ENCODE measurements around the gene RBM39. TPM values are rescaled to one million over a fixed set of nuclear protein-coding genes. Genes with fewer than 3 reads are reported as not detected.
A peak's percentile ranks its signal among the peaks of the same experiment; 100 is the strongest.

RBM39 gene
- total and polyA plus RNA-seq, 9 of the 15 experiments (the other 6 are each of a cell fraction or from before 2014, with no cell fraction given): 143 to 319 (median 228) TPM

- TF ChIP-seq NR2C1 (IDR thresholded peaks at IDR 0.05): 0 out of 2 replicates have a peak, but pooled peaks have one; percentile 21
- TF ChIP-seq NR2C1 (tag; IDR thresholded peaks at IDR 0.05): no peak
- TF ChIP-seq POLR2AphosphoS2 (IDR thresholded peaks at IDR 0.05; ENCODE audit: low read length): 0 out of 2 replicates have a peak, but pooled peaks have one; percentile 36
- no peak for TF ChIP-seq DACH1 (IDR thresholded peaks at IDR 0.05; ENCODE audit: partially characterized antibody)
- TF ChIP-seq SLC30A9 (CRISPR knock-in tag; IDR thresholded peaks at IDR 0.05): no peak
- TF ChIP-seq ZFP36 (IDR thresholded peaks at IDR 0.05; ENCODE audit: low read depth, low read length, partially characterized antibody): no peak
Measured at GRCh38 chr20:35735826-35736470, 6.1 kb downstream of the RBM39 start (continued).

GRCh38 chr20:35734777-35735649, 7.0 kb downstream of the RBM39 start:
- 95% methylated on average over 4 of the region's 4 CpGs for WGBS (ENCODE audit: insufficient coverage, low coverage, missing lambda C conversion rate)
- no peaks in the 10 kb centered on the region for H3K9me1 ChIP-seq (ENCODE audit: control insufficient read depth, insufficient read depth, low read length)
- no peak overlapping the region for H3K9ac ChIP-seq (ENCODE audit: insufficient read depth in 1 of 2, low read depth in 2 of 2, low read length in 2 of 2)
- H4K20me1 ChIP-seq (replicated peaks; ENCODE audit: control insufficient read depth, insufficient read depth, low read length): peaks cover 59% of the 10 kb centered on the region
- TF ChIP-seq E2F8 (IDR thresholded peaks at IDR 0.05; ENCODE audit: low read depth, partially characterized antibody) (no peak), RBM22 (IDR thresholded peaks at IDR 0.05; ENCODE audit: low read depth, low read length, poor library complexity, severe bottlenecking) (peak; percentile 41), RBFOX2 (IDR thresholded peaks at IDR 0.05; ENCODE audit: low read depth, low read length) (peak; percentile 56), POLR2G (IDR thresholded peaks at IDR 0.05; ENCODE audit: low read depth, low read length) (0 out of 2 replicates have a peak, but pooled peaks have one; percentile 19)
- no peak overlapping the region for H3K27ac ChIP-seq (ENCODE audit: extremely low read depth, low read depth, low read length)
- H3K9me3 ChIP-seq (replicated peaks; ENCODE audit: control insufficient read depth, insufficient read depth, low read depth, low read length): no peaks in the 10 kb centered on the region
- no peak for FAIRE-seq
- no peaks in the 10 kb centered on the region for H3K27me3 ChIP-seq (ENCODE audit: control insufficient read depth in 2 of 2, insufficient read depth in 2 of 2, low read length in 2 of 2)
- peaks cover 100% of the 10 kb centered on the region for H3K36me3 ChIP-seq (ENCODE audit: control insufficient read depth, insufficient read depth, low read length)
- H3K4me3 ChIP-seq: no peak overlapping the region
- POLR2A ChIA-PET: interaction anchor here (0.6 to 2.7 kb wide), 10 partner anchors 9 to 258 kb away, joined by 3 to 12 read pairs (median 4); partner anchors contain the start of gene PHF20
- CTCF ChIA-PET (ENCODE audit: low intra/inter-chr PET ratio): interaction anchor here (0.6 kb wide), 1 partner anchor 13 kb away, joined by 4 read pairs; no protein-coding TSS in a partner anchor
- no peak overlapping the region for H2AFZ ChIP-seq (ENCODE audit: low read depth, low read length)
- no peak overlapping the region for H3K4me2 ChIP-seq (ENCODE audit: insufficient read depth, low read length)
- DNase-seq (ENCODE audit: extremely low read depth in 1 of 4, low spot score in 3 of 4): no peak
- in situ Hi-C loops (cut with MboI): no loop called here
- H3K79me2 ChIP-seq (ENCODE audit: control insufficient read depth, insufficient read depth, low read length): peaks cover 100% of the 10 kb centered on the region
- ATAC-seq: no peak
- intact Hi-C loops (cut with micrococcal nuclease): no loop called here
- H3K4me1 ChIP-seq (replicated peaks in 1 of 2; ENCODE audit: control insufficient read depth in 2 of 2, insufficient read depth in 2 of 2, low read length in 2 of 2): peaks cover 0 to 10% of the 10 kb centered on the region in 2 experiments; a peak in 2 of 5 replicates
- BruUV-seq (replicated peaks): no TSS peak
